HG03039 (cell line): ENCODE data around the gene USE1.
"Not testable (repeated sequence)": the region's sequence is repeated elsewhere in the genome, so short reads cannot be mapped to it uniquely, and the experiment has no call there.

ENCODE experiments used
- ATAC-seq: cut with Tn5 transposase; IDR thresholded peaks from one replicate; pipeline ENCODE4 v1.9.1; 2021; ENCODE audit warnings: mild to moderate bottlenecking, moderate library complexity; ENCODE audit not compliant: unreplicated experiment

Gene USE1, protein sequence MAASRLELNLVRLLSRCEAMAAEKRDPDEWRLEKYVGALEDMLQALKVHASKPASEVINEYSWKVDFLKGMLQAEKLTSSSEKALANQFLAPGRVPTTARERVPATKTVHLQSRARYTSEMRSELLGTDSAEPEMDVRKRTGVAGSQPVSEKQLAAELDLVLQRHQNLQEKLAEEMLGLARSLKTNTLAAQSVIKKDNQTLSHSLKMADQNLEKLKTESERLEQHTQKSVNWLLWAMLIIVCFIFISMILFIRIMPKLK

DNA sequence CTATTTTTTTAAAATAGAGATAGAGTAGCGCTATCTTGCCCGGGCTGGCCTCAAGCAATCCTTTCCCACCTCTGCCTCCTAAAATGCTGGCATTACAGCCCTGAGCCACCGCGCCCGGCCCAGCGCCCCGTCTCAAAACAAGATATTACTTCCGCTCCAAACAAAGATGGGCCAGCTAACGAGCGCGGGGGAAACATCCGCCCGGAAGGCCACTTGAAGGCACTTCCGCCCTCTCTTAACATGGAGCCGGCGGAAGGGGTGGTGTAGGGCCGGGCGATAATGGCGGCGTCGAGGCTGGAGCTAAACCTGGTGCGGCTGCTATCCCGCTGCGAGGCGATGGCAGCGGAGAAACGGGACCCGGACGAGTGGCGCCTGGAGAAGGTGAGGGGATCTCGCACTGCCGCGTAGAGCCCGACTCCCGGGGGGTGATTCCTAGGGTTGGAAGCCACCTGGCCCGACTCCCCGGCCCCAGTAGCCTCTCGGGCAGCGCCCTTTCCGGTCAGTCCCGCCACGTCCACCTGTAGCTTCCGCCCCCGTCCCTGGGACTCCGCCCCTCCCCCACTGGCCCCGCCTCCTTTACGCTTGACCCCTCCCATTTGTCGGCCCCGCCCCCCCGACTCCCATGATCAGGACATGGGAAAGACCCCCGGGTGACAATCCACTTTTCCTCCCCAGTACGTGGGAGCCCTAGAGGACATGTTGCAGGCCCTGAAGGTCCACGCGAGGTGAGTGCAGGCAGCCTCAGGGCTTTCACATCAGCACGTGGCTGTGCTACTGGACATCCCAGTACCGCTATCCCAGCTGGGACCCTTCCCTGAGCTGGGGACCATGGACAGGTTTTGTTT, at the start of gene USE1:
Gene USE1, plus strand, starts transcription at position 231 of the 845 bp plus-strand sequence. Its CDS starts 49 bp downstream, at position 280.
- ATAC-seq = no peak

DNA sequence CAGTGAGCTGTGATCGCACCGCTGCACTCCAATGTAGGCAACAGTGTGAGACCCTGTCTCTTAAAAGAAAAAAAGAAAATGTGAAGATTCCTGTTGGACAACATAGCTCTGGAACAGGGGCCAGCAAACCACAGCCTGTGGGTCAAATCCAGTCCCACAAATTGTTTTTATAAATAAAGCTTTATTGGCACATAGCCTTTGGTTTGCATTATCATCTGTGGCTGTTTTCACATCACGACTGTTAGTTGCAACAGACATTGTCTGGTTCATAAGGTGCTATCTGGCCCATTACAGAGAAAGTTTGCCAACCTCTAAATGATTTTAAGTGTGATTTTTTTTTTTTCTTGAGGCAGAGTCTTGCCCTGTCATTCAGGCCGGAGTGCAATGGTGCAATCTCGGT, 49.4 kb upstream of the USE1 start:
- no peak for ATAC-seq

DNA sequence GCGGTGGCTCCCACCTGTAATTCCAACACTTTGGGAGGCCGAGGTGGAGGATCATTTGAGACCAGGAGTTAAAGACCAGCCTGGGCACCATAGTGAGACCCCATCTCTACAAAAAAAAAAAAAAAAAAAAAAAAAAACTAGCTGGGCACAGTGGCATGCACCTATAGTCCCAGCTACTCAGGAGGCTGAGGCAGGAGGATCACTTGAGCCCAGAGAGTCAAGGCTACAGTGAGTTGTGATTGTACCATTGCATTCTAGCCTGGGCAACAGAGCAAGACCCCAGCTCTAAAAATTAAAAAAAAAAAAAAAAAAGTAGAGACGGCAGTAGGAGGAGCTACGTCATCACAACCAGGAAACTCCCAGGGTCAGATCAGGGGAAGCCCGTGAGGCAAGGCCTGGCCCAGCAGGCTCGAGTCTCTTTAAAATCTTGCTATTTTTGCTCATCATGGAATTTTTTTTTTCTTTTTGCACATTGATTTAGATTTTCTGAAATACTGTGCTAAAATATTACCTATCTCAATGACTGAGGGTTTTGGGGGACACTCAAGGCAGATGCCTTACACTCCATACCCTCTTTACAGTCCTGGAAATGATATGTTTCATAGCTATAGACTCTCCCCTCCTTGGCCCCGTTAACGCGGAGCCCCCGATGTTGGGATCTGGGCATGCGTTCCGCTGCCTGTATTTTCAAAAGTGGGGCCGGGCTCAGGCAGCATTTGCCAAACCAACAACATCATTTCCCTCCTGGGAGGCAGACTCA, 44.4 kb upstream of the USE1 start:
- no peak for ATAC-seq

DNA sequence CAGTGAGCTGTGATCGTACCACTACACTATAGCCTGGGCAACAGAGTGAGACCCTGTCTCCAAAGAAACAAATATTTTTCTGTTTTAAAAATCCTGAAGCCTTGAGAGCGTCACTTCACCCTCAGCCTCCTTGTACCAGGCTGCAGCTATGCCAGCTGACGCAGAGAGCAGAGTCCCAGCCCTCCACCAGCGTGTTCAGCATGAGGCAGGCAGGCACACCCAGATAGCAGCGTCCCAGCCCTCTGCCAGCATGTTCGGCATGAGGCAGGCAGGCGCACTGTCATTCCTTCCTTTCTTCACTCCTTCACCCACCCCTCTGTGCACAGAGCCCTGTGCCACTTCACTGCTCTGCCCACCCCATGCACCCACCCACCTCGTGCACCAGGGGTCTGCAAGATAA, 43.3 kb upstream of the USE1 start:
- ATAC-seq = no peak

DNA sequence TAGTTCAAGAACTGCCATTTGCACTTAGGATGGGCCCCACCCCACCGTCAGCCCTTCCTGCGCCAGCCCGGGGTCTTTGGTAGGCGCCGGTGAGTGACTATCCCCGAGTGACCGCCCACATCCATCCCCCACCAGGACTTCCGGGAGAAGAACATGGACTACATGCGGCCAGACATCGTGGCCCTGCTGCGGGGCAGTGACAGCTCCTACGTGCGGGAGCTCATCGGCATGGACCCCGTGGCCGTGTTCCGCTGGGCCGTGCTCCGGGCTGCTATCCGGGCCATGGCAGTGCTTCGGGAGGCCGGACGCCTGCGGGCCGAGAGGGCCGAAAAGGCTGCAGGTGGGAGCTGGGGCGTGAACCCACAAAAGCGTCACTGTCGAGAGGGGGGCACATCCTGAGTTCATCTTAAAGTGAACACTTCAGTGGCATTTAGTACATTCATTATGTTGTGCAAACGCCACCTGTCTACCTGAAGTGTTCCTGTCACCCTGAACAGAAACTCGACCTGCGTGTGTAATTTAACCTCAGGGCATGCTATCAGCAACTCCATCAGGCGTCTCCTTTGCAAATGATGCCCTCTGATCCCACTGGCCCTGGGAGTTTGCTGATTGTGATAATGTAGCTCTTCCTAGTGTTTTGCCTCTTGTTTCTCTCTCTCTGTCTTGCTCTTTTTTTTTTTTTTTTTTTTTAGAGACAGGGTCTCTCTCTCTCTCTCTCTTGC, 42.4 kb upstream of the USE1 start:
- ATAC-seq = no peak

DNA sequence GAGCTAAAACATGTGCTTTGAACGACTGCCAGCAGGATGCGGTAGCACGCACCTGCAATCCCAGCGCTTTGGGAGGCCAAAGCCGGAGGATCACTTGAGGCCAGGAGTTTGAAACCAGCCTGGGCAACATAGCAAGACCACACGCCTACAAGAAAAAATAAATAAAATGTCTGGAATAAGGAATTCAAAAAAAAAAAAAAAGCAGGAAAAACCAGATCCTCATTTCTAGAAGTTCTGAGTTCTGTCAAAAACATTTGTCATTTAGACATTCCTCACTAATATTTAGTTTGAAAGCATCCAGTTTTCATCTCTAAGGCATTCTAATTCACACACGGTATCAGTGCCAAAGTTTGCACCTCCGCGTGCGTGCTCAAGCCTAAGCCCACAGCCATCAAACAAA, 36.9 kb upstream of the USE1 start:
- no peak for ATAC-seq

DNA sequence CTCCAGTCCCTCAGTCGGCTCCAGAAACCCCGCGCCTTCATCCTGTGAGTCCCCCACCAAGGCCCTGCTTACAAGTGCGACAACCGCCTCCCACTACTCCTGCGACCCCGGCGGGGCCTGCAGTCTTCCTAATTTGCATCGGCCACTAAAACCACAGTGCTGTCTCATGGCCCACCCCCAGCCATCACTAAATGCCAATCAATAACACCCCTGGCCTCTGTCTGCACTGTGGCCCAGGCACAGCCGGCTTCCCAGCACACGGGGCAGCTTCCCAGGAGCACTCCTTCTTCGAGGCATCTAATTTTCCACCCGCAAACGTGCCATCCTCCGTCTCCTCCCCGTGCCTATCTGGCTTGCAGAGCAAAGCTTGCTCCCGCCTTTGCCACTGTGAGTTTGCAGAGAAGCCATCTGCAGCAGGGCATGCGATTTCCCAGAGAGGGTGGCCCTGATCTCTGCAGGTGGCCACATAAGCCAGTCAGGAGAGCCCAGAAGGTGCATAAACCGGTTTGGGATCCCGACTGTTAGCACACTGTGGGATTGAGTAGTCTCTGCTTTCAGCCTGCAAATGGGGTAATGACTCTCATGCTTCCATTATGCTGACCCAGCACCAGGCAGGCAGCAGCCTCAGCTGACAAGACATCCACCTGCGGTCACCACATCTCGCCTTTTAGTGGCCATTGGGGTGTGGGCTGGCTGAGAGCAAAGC, 34.0 kb upstream of the USE1 start:
- no peak for ATAC-seq

DNA sequence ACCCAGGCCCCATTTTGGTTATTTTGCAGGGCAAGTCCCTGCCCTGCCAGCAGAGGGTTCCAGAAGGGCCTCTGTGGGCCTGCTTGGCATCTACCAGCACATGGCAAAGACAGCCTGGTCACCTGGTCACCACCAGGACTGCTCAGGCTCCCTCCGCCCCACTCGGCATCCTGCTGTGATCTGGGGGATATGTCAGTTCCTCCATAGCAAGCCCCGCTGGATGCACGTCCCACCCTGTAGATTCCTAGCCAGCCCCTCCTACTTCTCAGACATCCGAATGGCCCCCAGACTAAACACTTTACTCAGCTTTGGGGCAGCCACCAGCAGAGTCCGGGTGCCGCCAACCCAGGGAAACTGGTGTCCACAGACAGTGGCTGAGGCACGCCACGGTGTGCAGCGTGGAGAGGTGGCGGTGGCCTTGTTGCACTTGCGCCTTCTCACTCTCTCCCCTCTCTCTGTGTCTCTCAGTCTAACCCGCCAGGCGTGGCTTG, 31.8 kb upstream of the USE1 start:
- no peak for ATAC-seq

DNA sequence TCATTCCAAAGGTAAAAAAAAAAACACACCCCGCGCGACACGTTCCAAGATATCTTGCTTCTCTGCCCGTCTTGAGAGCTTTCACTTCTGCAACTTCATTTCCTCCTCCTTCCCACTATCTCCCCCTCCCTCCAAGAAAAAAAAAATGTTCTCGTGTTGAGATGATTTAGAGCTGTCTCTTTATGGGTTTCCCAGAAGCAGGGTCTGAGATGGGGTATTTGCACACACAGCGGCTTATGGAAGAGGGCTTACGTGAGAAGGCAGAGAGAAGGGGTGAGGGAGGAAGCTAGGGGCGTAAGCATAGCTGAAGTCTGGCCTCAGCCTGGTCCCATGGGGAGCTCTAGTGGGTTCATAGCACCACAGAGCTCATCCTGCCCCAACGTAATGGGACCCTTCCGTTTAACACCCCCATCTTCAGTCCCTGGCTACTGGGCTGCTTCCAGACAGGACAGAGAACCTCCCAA, 31.3 kb upstream of the USE1 start:
- ATAC-seq = no peak

DNA sequence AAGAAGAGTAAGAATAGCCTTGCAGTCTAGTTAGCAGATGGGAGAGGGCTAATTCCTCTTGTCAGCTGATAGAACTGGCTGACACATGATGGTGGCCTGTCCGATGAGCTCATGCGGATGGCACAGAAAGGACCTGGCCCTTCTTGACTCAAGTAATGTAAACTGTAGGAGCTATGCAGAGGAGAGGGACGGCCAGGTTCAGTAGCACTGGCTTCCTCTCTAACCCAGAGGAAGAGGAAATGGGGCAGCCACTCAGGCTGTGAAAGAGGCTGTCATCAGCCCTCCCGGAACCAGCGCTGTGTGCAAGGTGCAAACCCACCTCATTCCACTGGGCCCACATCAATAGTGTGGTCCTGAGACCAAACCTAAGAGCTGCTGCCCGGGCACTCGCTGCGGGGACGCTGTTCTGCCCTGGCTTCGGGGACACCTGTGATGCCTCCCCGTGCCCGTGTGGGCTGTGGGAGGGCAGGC, 30.8 kb upstream of the USE1 start:
- no peak for ATAC-seq

DNA sequence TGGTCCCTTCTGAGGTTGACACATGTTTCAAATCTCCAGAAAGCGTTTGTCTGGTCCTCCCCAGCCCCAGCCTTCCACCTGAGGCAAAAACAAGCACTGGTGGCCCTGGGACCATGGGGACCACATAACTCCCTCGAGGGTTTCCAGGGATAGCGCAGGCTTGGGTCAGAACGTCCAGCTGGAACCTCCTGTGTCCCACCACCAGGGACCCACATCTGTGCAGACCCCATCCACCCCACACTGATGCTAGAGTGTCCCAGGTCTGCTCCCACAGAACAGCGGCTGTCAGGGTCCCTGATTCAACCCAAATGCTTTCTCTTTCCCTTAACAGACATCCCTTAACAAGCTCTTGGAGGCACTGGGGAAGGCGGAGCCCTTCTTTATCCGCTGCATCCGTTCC, 29.6 kb upstream of the USE1 start:
- no peak for ATAC-seq

DNA sequence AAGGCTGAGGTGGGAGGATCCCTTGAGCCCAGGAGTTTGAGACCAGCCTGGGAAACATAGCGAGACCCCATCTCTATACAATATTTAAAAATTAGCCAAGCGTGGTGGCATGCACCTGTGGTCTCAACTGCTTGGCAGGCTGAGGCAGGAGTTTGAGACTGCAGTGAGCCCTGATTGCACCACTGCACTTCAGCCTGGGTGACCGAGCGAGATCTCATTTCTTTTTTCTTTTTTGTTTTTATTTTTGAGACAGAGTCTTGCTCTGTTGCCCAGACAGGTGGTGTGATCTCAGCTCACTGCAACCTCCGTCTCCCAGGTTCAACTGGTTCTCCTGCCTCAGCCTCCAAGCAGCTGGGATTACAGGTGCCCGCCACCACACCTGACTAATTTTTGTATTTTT, 23.4 kb upstream of the USE1 start:
- ATAC-seq = not testable (repeated sequence)

DNA sequence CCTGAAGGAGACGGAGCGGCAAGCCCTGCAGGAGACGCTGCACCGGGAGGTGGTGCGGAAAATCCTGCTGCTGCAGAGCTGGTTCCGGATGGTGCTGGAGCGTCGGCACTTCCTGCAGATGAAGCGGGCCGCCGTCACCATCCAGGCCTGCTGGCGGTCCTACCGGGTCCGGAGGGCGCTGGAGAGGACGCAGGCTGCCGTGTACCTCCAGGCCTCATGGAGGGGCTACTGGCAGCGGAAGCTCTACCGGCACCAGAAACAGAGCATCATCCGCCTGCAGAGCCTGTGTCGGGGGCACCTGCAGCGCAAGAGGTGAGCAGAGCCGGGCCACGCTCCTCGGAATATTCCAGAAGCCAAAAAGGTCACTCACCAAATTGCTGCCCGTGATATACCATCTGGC, 22.4 kb upstream of the USE1 start:
- ATAC-seq = no peak

DNA sequence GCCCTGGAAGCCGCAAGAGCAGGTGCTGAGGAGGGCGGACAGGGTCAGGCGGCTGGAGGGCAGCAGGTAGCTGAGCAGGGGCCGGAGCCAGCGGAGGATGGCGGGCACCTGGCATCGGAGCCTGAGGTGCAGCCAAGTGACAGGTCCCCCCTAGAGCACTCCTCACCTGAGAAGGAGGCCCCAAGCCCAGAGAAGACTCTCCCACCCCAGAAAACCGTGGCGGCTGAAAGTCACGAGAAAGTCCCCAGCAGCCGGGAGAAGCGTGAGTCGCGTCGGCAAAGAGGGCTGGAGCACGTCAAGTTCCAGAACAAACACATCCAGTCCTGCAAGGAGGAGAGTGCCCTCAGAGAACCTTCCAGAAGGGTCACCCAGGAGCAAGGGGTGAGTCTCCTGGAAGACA, 20.5 kb upstream of the USE1 start:
- no peak for ATAC-seq

DNA sequence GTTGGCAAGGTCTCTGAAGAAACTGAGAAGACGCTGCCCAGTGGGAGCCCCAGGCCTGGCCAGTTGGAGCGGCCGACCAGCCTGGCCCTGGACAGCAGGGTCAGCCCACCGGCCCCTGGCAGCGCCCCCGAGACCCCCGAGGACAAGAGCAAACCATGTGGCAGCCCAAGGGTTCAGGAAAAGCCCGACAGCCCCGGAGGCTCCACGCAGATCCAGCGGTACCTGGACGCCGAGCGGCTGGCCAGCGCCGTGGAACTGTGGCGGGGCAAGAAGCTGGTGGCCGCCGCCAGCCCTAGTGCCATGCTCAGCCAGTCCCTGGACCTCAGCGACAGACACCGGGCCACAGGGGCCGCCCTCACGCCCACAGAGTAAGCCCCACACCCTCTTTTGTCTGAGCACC, 20.1 kb upstream of the USE1 start:
- no peak for ATAC-seq

DNA sequence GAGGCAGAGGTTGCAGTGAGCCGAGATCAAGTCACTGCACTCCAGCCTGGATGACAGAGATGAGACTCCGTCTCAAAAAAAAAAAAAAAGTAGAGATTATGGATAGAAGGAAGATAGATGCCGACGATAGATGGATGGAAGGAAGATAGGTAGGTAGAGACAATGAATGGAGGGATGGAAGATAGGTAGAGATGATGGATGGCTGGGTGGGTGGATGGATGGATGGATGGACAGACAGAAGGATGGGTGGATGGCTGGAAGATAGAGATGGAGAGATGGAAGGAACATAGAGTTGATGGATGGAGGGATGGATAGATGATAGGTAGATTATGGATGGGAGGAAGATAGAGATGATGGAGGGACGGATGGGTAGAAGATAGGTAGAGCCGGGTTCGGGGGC, 18.5 kb upstream of the USE1 start:
- ATAC-seq = no peak

DNA sequence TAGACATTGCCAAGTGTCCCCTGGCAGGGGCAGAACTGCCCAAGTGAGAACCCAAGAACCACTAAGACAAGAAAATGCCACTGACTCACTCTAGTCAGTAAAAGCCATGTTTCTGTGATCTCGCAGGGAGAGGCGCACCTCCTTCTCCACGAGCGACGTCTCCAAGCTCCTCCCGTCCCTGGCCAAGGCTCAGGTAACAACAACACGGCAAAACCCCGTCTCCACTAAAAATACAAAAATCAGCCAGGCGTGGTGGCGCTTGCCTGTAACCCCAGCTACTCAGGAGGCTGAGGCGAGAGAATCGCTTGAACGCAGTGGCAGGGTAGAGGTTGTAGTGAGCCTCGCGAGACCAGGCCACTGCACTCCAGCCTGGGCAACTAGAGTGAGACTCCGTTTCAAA, 17.5 kb upstream of the USE1 start:
- no peak for ATAC-seq

DNA sequence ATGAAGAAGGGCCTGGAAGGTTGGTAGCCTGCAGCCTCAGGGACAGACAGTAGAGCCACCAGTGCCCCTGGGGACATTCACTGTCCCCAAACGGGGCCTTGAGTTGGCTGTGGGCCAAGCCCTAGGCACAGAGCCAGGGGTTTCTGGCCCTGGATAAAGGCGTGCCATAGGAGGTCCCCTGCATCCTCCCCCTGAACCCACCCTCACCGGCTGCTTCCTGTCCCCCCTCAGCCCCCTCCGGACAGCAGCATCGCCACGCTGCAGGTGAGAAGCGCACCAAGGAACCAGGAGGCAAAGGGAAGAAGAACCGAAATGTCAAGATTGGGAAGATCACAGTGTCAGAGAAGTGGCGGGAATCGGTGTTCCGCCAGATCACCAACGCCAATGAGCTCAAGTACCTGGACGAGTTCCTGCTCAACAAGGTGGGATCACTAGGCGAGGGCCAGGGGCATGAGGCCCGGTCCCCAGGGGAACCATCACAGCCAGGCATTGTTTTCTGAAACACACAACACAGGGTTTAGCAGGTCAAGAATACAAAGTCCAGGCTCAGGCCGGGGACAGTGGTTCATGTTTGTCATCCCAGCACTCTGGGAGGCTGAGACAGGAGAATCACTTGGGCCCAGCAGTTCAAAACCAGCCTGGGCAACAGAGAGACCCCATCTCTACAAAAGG, 14.6 kb upstream of the USE1 start:
- no peak for ATAC-seq

DNA sequence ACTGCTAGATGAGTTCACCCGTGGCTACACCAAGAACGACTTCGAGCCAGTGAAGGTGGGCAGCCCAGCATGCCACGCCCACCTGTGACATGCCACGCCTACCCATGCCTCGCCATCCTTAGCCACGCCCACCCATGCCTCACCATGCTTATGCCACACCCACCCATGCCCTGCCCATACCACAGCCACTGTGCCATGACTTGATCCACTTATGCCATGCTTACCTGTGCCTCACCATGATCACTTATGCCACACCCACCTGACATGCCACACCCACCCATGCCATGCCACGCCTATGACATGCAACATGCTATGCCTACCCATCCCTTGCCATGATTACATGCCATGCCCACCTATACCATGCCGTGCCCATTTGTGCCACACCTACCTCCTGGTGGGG, 12.9 kb upstream of the USE1 start:
- no peak for ATAC-seq

DNA sequence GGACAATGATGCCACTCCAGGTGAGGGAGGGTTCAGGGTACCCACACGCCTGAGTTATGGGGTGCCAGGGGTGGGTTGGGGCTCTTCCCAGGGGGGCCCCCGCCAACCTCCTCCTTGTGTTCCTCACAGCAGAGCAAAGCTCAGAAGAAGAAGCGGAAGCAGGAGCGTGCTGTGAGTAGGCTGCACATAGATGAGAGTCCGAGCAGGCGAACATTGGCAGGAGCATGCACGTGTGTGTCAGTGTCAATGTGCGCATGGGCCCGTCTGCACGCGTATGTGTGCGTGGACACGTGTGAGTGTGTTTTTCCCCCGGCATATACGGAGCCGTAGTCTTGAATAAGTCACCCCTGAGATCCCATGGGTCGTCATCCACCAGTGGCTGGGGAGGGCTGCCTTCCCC, 12.4 kb upstream of the USE1 start:
- no peak for ATAC-seq
